ENCODE data around the gene HOXA7. TPM values are rescaled to one million over a fixed set of nuclear protein-coding genes. Genes with fewer than 3 reads are reported as not detected.

Gene HOXA7
- total RNA-seq, 2 donors from 2014 or later: not detected

DNA sequence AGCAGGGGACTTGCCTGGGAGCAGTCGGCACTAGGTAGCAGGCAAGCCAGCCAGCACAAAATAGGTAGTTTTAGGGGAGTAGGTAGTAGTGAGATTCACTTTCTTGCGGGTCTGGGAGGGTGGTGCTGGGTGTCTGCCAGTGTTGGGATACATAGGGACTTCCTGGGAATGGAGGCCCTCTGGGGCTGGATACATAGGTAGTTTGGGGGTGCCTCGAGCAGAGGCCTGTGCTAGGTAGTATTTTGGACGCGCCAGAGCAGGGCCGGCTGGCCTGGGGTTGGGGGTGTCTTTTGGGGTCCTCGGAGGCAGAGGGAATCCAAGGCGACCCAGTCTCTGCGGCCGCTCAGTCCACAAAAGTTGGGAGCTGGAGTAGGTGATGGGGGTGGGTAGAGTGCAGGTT lies 2.1 kb downstream of the HOXA7 start:
- no peak overlapping the region for H3K4me3 Mint-ChIP-seq
- WGBS, 2 experiments (ENCODE audit: insufficient coverage in 1 of 2, insufficient read length in 1 of 2): 44 to 67% methylated on average over 1 to 10 of the region's 10 CpGs

DNA sequence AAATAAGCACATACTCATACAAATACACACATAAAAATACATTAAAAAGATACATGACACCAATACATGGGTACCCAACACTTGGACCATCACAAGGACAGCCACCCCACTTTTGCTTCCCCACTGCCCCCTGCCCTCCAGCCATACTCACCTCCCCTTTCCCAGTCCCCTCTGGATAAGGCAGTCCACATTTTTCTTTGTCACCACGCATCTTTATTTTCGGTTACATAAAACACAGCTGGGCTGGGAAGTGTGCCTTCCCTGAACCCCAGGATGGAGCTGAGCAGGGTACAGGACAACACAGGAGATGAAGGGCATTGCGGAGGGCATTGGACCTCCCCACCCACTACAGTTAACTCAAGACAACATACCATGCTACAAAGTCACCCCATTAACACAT lies 2.9 kb downstream of the HOXA7 start:
- peaks cover 39% of the 10 kb centered on the region for H3K9me3 Mint-ChIP-seq
- H3K4me1 Mint-ChIP-seq: no peaks in the 10 kb centered on the region
- Histone ChIP-seq H3K27me3 (ENCODE audit: control insufficient read depth, insufficient read depth, low read length, poor library complexity, severe bottlenecking) (peaks cover 100% of the 10 kb centered on the region), H3K9me3 (ENCODE audit: control insufficient read depth, low read length) (peaks cover 29% of the 10 kb centered on the region), H3K4me3 (ENCODE audit: low read length) (no peak overlapping the region), H3K4me1 (ENCODE audit: control insufficient read depth, insufficient read depth, low read length) (no peaks in the 10 kb centered on the region), H3K27ac (ENCODE audit: low read depth, low read length) (no peak overlapping the region), H3K36me3 (ENCODE audit: control insufficient read depth, insufficient read depth, low read length) (no peaks in the 10 kb centered on the region), H3K9ac (ENCODE audit: extremely low read depth, low read length, poor library complexity, severe bottlenecking) (no peak overlapping the region)
- no peak overlapping the region for H3K4me3 Mint-ChIP-seq
- DNase-seq: no peak
- TF ChIP-seq, protein P1, sequence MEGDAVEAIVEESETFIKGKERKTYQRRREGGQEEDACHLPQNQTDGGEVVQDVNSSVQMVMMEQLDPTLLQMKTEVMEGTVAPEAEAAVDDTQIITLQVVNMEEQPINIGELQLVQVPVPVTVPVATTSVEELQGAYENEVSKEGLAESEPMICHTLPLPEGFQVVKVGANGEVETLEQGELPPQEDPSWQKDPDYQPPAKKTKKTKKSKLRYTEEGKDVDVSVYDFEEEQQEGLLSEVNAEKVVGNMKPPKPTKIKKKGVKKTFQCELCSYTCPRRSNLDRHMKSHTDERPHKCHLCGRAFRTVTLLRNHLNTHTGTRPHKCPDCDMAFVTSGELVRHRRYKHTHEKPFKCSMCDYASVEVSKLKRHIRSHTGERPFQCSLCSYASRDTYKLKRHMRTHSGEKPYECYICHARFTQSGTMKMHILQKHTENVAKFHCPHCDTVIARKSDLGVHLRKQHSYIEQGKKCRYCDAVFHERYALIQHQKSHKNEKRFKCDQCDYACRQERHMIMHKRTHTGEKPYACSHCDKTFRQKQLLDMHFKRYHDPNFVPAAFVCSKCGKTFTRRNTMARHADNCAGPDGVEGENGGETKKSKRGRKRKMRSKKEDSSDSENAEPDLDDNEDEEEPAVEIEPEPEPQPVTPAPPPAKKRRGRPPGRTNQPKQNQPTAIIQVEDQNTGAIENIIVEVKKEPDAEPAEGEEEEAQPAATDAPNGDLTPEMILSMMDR (conservative IDR thresholded peaks at IDR 0.05): no peak
- peaks cover 100% of the 10 kb centered on the region for H3K27me3 Mint-ChIP-seq (ENCODE audit: insufficient read depth)
- no peaks in the 10 kb centered on the region for H3K36me3 Mint-ChIP-seq (ENCODE audit: low read depth)
- H3K27ac Mint-ChIP-seq: no peak overlapping the region
- 40% methylated on average over 3 of the region's 3 CpGs; no CpG with 5 or more reads in 1 of the 2 experiments for WGBS, 2 experiments (ENCODE audit: insufficient coverage in 1 of 2, insufficient read length in 1 of 2)

More for the DNA sequence above, 2.1 kb downstream of the HOXA7 start:
- H3K4me1 Mint-ChIP-seq: no peaks in the 10 kb centered on the region
- peaks cover 2% of the 10 kb centered on the region for H3K36me3 Mint-ChIP-seq (ENCODE audit: low read depth)
- H3K9me3 Mint-ChIP-seq: peaks cover 43% of the 10 kb centered on the region
- peak; percentile 36 for DNase-seq
- TF ChIP-seq, protein P1 (conservative IDR thresholded peaks at IDR 0.05): no peak
- Histone ChIP-seq H3K27ac (ENCODE audit: low read depth, low read length) (no peak overlapping the region), H3K9me3 (ENCODE audit: control insufficient read depth, low read length) (peaks cover 38% of the 10 kb centered on the region), H3K27me3 (ENCODE audit: control insufficient read depth, insufficient read depth, low read length, poor library complexity, severe bottlenecking) (peaks cover 100% of the 10 kb centered on the region), H3K4me1 (ENCODE audit: control insufficient read depth, insufficient read depth, low read length) (no peaks in the 10 kb centered on the region), H3K9ac (ENCODE audit: extremely low read depth, low read length, poor library complexity, severe bottlenecking) (no peak overlapping the region), H3K4me3 (ENCODE audit: low read length) (no peak overlapping the region), H3K36me3 (ENCODE audit: control insufficient read depth, insufficient read depth, low read length) (no peaks in the 10 kb centered on the region)
- no peak overlapping the region for H3K27ac Mint-ChIP-seq
- peaks cover 100% of the 10 kb centered on the region for H3K27me3 Mint-ChIP-seq (ENCODE audit: insufficient read depth)

DNA sequence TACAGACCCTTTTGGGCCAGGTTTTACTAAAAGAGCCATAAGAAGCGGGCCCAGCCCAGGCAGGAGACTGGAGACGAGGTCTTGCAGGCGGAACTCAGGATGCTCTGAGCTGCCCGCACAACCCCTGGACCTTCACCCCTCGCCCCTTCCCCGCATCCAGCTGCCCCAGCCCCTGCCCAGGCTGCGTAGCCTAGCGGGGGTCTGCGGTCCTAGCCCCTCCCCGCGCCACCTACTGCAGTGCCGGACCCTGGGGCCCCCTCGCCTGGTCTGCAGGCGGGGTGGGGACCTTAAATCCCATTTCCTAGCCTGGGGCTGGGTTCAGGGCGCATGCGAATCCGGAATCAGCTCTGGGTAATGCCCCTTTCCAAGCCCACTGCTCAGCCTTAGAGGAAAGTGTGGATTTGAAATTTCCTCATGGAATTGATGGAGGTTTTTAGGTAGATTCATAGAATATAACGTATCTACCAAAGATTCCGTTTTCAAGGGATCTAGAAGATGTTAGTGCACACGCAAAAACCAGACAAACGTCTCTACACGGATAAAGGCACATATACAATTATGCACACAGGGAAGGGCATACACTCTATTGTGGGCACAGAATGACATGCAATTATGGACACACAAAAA lies 3.5 kb downstream of the HOXA7 start:
- Histone ChIP-seq H3K27ac (ENCODE audit: low read depth, low read length) (no peak overlapping the region), H3K4me1 (ENCODE audit: control insufficient read depth, insufficient read depth, low read length) (no peaks in the 10 kb centered on the region), H3K9me3 (ENCODE audit: control insufficient read depth, low read length) (peaks cover 28% of the 10 kb centered on the region), H3K9ac (ENCODE audit: extremely low read depth, low read length, poor library complexity, severe bottlenecking) (no peak overlapping the region), H3K4me3 (ENCODE audit: low read length) (no peak overlapping the region), H3K36me3 (ENCODE audit: control insufficient read depth, insufficient read depth, low read length) (no peaks in the 10 kb centered on the region), H3K27me3 (ENCODE audit: control insufficient read depth, insufficient read depth, low read length, poor library complexity, severe bottlenecking) (peaks cover 100% of the 10 kb centered on the region)
- H3K4me3 Mint-ChIP-seq: no peak overlapping the region
- no peaks in the 10 kb centered on the region for H3K36me3 Mint-ChIP-seq (ENCODE audit: low read depth)
- DNase-seq: peak; percentile 48
- 19 to 24% methylated on average over 6 to 22 of the region's 22 CpGs for WGBS, 2 experiments (ENCODE audit: insufficient coverage in 1 of 2, insufficient read length in 1 of 2)
- no peaks in the 10 kb centered on the region for H3K4me1 Mint-ChIP-seq
- H3K27me3 Mint-ChIP-seq (ENCODE audit: insufficient read depth): peaks cover 100% of the 10 kb centered on the region
- TF ChIP-seq, protein P1 (conservative IDR thresholded peaks at IDR 0.05): no peak
- no peak overlapping the region for H3K27ac Mint-ChIP-seq
- peaks cover 35% of the 10 kb centered on the region for H3K9me3 Mint-ChIP-seq

Measured in endodermal cell (in vitro differentiated cells).